GM03348 (cell line): Measurements from ENCODE around the gene ZNF813.
A peak's percentile ranks its signal among the peaks of the same experiment; 100 is the strongest.
"Not testable (repeated sequence)": the region's sequence is repeated elsewhere in the genome, so short reads cannot be mapped to it uniquely, and the experiment has no call there.

Experiments
- DNase-seq: peaks from one replicate; pipeline ENCODE4 v3.0.0; 2012; ENCODE audit warnings: low spot score

ZNF813 gene

GRCh38 chr19:53467485-53468262, at the start of gene ZNF813:
Gene ZNF813 (plus strand): TSS chr19:53467733. CDS start chr19:53483823, 16,090 bp downstream.
- peak; percentile 97 for DNase-seq

- DNase-seq: not testable (repeated sequence)
Measured at GRCh38 chr19:53420520-53421315, 46.8 kb upstream of the ZNF813 start.

GRCh38 chr19:53422551-53422950, 45.0 kb upstream of the ZNF813 start:
- DNase-seq: no peak

- DNase-seq: not testable (repeated sequence)
Measured at GRCh38 chr19:53423074-53423473, 44.5 kb upstream of the ZNF813 start.

- DNase-seq: not testable (repeated sequence)
Measured at GRCh38 chr19:53423680-53424079, 43.9 kb upstream of the ZNF813 start.

GRCh38 chr19:53424968-53425597, 42.5 kb upstream of the ZNF813 start:
- DNase-seq: peak; percentile 80

- DNase-seq: peak; percentile 97
Measured at GRCh38 chr19:53431399-53432087, 36.0 kb upstream of the ZNF813 start, which contains the start of gene ZNF761. Gene ZNF761 (plus strand): TSS chr19:53431984. CDS start chr19:53447269, 15,285 bp downstream.

GRCh38 chr19:53432088-53432661, 35.4 kb upstream of the ZNF813 start:
- peak; percentile 28 for DNase-seq

GRCh38 chr19:53443809-53444208, 23.7 kb upstream of the ZNF813 start:
- DNase-seq: not testable (repeated sequence)

- not testable (repeated sequence) for DNase-seq
Measured at GRCh38 chr19:53447196-53447595, 20.3 kb upstream of the ZNF813 start.

- no peak for DNase-seq
Measured at GRCh38 chr19:53455828-53456227, 11.7 kb upstream of the ZNF813 start.

GRCh38 chr19:53460131-53460721, 7.3 kb upstream of the ZNF813 start:
- DNase-seq: not testable (repeated sequence)

- no peak for DNase-seq
Measured at GRCh38 chr19:53461866-53462265, 5.7 kb upstream of the ZNF813 start.

GRCh38 chr19:53462861-53463260, 4.7 kb upstream of the ZNF813 start:
- DNase-seq: no peak

GRCh38 chr19:53463263-53463662, 4.3 kb upstream of the ZNF813 start:
- peak; percentile 27 for DNase-seq

GRCh38 chr19:53466726-53467484, 628 bp upstream of the ZNF813 start:
- peak; percentile 23 for DNase-seq

- not testable (repeated sequence) for DNase-seq
Measured at GRCh38 chr19:53468628-53469027, 1.1 kb downstream of the ZNF813 start.

GRCh38 chr19:53471916-53472315, 4.4 kb downstream of the ZNF813 start:
- no peak for DNase-seq

GRCh38 chr19:53474832-53475231, 7.3 kb downstream of the ZNF813 start:
- not testable (repeated sequence) for DNase-seq

- not testable (repeated sequence) for DNase-seq
Measured at GRCh38 chr19:53475470-53475869, 7.9 kb downstream of the ZNF813 start.
